ENCODE data around the gene SLC13A1.

Gene SLC13A1

GRCh38 chr7:123190109-123190831, 9.5 kb downstream of the SLC13A1 start:
- H2AFZ ChIP-seq (ENCODE audit: low read length): peak overlapping the region; percentile 30
- TF ChIP-seq CTCF (IDR thresholded peaks at IDR 0.05; ENCODE audit: low read length) (no peak), EZH2phosphoT487 (IDR thresholded peaks at IDR 0.05; ENCODE audit: low read length) (no peak), EZH2 (optimal IDR thresholded peaks at IDR 0.05; ENCODE audit: low read depth, low read length) (no peak)
- no peaks in the 10 kb centered on the region for H3K27me3 ChIP-seq (replicated peaks; ENCODE audit: insufficient read depth, low read length)
- H3K4me3 ChIP-seq (ENCODE audit: low read length): peak overlapping the region; percentile 16; the same call in 1 of the 2 replicates
- H4K20me1 ChIP-seq (ENCODE audit: insufficient read depth, low read length): no peaks in the 10 kb centered on the region
- H3K4me2 ChIP-seq (ENCODE audit: low read depth, low read length): peak overlapping the region; percentile 56
- H3F3A ChIP-seq (ENCODE audit: insufficient read depth, low read length): peaks cover 27% of the 10 kb centered on the region
- no peaks in the 10 kb centered on the region for H3K79me2 ChIP-seq (ENCODE audit: low read length)
- peak; percentile 99 for DNase-seq
- H3K27ac ChIP-seq (ENCODE audit: low read length): peak overlapping the region; percentile 95
- H3K9me2 ChIP-seq (replicated peaks; ENCODE audit: insufficient read depth, low read length): no peaks in the 10 kb centered on the region
- H3K36me3 ChIP-seq (replicated peaks; ENCODE audit: insufficient read depth, low read length): no peaks in the 10 kb centered on the region
- H3K9ac ChIP-seq (ENCODE audit: low read length): peak overlapping the region; percentile 63
- H3K9me3 ChIP-seq (replicated peaks; ENCODE audit: insufficient read depth, low read length): no peaks in the 10 kb centered on the region
- peaks cover 39% of the 10 kb centered on the region for H3K4me1 ChIP-seq (ENCODE audit: low read length)

- H3K4me2 ChIP-seq (ENCODE audit: low read depth, low read length): no peak overlapping the region
- H2AFZ ChIP-seq (ENCODE audit: low read length): no peak overlapping the region
- H3K79me2 ChIP-seq (ENCODE audit: low read length): no peaks in the 10 kb centered on the region
- TF ChIP-seq EZH2phosphoT487 (IDR thresholded peaks at IDR 0.05; ENCODE audit: low read length): no peak
- no peak for TF ChIP-seq EZH2 (optimal IDR thresholded peaks at IDR 0.05; ENCODE audit: low read depth, low read length)
- no peak for TF ChIP-seq CTCF (IDR thresholded peaks at IDR 0.05; ENCODE audit: low read length)
- peaks cover 31% of the 10 kb centered on the region for H3F3A ChIP-seq (ENCODE audit: insufficient read depth, low read length)
- no peaks in the 10 kb centered on the region for H3K9me2 ChIP-seq (replicated peaks; ENCODE audit: insufficient read depth, low read length)
- no peaks in the 10 kb centered on the region for H3K9me3 ChIP-seq (replicated peaks; ENCODE audit: insufficient read depth, low read length)
- no peaks in the 10 kb centered on the region for H3K36me3 ChIP-seq (replicated peaks; ENCODE audit: insufficient read depth, low read length)
- no peak for DNase-seq
- no peaks in the 10 kb centered on the region for H4K20me1 ChIP-seq (ENCODE audit: insufficient read depth, low read length)
- no peaks in the 10 kb centered on the region for H3K27me3 ChIP-seq (replicated peaks; ENCODE audit: insufficient read depth, low read length)
- H3K4me1 ChIP-seq (ENCODE audit: low read length): peaks cover 44% of the 10 kb centered on the region
- H3K4me3 ChIP-seq (ENCODE audit: low read length): no peak overlapping the region
- H3K9ac ChIP-seq (ENCODE audit: low read length): no peak overlapping the region
- H3K27ac ChIP-seq (ENCODE audit: low read length): no peak overlapping the region
These were observed 14.0 kb downstream of the SLC13A1 start for GRCh38 chr7:123185756-123186155.

DNA sequence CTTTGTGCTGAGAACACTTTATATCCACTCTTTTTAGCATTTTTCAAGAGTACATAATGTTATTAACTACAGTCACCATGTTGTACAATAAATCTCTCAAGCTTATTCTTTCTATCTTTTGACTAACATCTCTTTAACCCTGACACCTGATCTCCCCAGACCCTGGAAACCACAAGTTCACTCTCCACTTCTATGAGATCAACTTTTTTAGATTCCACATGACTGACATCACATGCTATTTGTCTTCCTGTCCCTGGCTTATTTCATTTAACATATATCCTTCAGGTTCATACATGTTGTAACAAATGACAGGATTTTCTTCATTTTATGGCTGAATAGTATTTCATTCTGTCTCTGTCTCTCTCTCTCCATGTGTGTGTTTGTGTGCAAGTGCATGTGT, 15.5 kb downstream of the SLC13A1 start:
- Histone ChIP-seq H3K4me3 (ENCODE audit: low read length) (no peak overlapping the region), H3K27ac (ENCODE audit: low read length) (peak overlapping the region; percentile 11; the same call in 1 of the 2 replicates), H3K9me2 (replicated peaks; ENCODE audit: insufficient read depth, low read length) (no peaks in the 10 kb centered on the region), H3K27me3 (replicated peaks; ENCODE audit: insufficient read depth, low read length) (no peaks in the 10 kb centered on the region), H3K79me2 (ENCODE audit: low read length) (no peaks in the 10 kb centered on the region), H4K20me1 (ENCODE audit: insufficient read depth, low read length) (no peaks in the 10 kb centered on the region), H3K36me3 (replicated peaks; ENCODE audit: insufficient read depth, low read length) (no peaks in the 10 kb centered on the region), H3K4me1 (ENCODE audit: low read length) (peaks cover 31% of the 10 kb centered on the region), H3F3A (ENCODE audit: insufficient read depth, low read length) (peaks cover 16% of the 10 kb centered on the region), H2AFZ (ENCODE audit: low read length) (0 out of 2 replicates have a peak overlapping the region, but pooled peaks have one; percentile 1), H3K4me2 (ENCODE audit: low read depth, low read length) (peak overlapping the region; percentile 18), H3K9ac (ENCODE audit: low read length) (no peak overlapping the region), H3K9me3 (replicated peaks; ENCODE audit: insufficient read depth, low read length) (no peaks in the 10 kb centered on the region)
- DNase-seq: peak; percentile 70
- TF ChIP-seq EZH2phosphoT487 (IDR thresholded peaks at IDR 0.05; ENCODE audit: low read length) (no peak), EZH2 (optimal IDR thresholded peaks at IDR 0.05; ENCODE audit: low read depth, low read length) (no peak), CTCF (IDR thresholded peaks at IDR 0.05; ENCODE audit: low read length) (no peak)

Measured in MM.1S (cell line).